ENCODE results near the gene CDSN. TPM values are rescaled to one million over a fixed set of nuclear protein-coding genes. Genes with fewer than 3 reads are reported as not detected.

CDSN gene, protein sequence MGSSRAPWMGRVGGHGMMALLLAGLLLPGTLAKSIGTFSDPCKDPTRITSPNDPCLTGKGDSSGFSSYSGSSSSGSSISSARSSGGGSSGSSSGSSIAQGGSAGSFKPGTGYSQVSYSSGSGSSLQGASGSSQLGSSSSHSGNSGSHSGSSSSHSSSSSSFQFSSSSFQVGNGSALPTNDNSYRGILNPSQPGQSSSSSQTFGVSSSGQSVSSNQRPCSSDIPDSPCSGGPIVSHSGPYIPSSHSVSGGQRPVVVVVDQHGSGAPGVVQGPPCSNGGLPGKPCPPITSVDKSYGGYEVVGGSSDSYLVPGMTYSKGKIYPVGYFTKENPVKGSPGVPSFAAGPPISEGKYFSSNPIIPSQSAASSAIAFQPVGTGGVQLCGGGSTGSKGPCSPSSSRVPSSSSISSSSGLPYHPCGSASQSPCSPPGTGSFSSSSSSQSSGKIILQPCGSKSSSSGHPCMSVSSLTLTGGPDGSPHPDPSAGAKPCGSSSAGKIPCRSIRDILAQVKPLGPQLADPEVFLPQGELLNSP
- 4.0 to 8.3 TPM (median 5.0 TPM) in 3 replicates for polyA plus RNA-seq
- 128 TPM for polyA plus RNA-seq (2011; ENCODE audit: low read depth)
- polyA plus RNA-seq (2011; cell fraction: cytosol; rRNA removed), result 3.6 and 7.7 TPM in 2 replicates
- polyA plus RNA-seq (2011; cell fraction: nucleus; rRNA removed), result 22.1 and 37.1 TPM in 2 replicates
- polyA plus RNA-seq (2012; ENCODE audit: low replicate concordance), result 10.7 and 646 TPM in 2 replicates
- 4.0 to 15.3 TPM (median 5.6 TPM) in 3 replicates for polyA minus RNA-seq
- polyA minus RNA-seq (2011; cell fraction: cytosol; rRNA and poly(A)+ RNA removed), result 7.5 TPM
- polyA minus RNA-seq (2011; cell fraction: nucleus; rRNA and poly(A)+ RNA removed), result 21.0 and 31.2 TPM in 2 replicates

GRCh38 chr6:31120151-31120915 lies at the start of gene CDSN:
TSS of gene CDSN (minus strand) at chr6:31120446. CDS start at chr6:31120419, 27 bp downstream.
- H2AFZ ChIP-seq (ENCODE audit: control insufficient read depth, low read length), result no peak within 1 kb of the TSS
- H3K4me2 ChIP-seq (ENCODE audit: control insufficient read depth, extremely low read depth, insufficient read depth, low read depth, low read length), result no peak within 1 kb of the TSS
- H3K27ac ChIP-seq (ENCODE audit: control insufficient read depth, insufficient read depth, low read length), result no peak within 1 kb of the TSS
- H3K36me3 ChIP-seq (ENCODE audit: control insufficient read depth in 2 of 2, extremely low read depth in 1 of 2, insufficient read depth in 2 of 2, low read length in 2 of 2), result peaks cover 10 to 12% of the 10 kb centered on the region in 2 experiments
- H4K20me1 ChIP-seq (ENCODE audit: control insufficient read depth, extremely low read depth, insufficient read depth, low read length), result no peaks in the 10 kb centered on the region
- no peaks in the 10 kb centered on the region for H3K9me1 ChIP-seq (ENCODE audit: control insufficient read depth, extremely low read depth, insufficient read depth, low read length)
- H3K27me3 ChIP-seq (ENCODE audit: control insufficient read depth, extremely low read depth, insufficient read depth, low read length), result no peaks in the 10 kb centered on the region
- H3K79me2 ChIP-seq (ENCODE audit: control insufficient read depth, insufficient read depth, low read length), result peaks cover 32% of the 10 kb centered on the region
- H3K4me1 ChIP-seq (ENCODE audit: control insufficient read depth, extremely low read depth, insufficient read depth, low read length), result peaks cover 42% of the 10 kb centered on the region
- dilution Hi-C loops (cut with MboI; ENCODE audit: extremely low pct_ligation_motif_present, low sequenced_read_pairs), result no loop called here
- TF ChIP-seq EZH2 (IDR thresholded peaks at IDR 0.05; ENCODE audit: low read length) (no peak), CTCF (optimal IDR thresholded peaks at IDR 0.05 in 1 of 3, IDR thresholded peaks at IDR 0.05 in 1 of 3, conservative IDR thresholded peaks at IDR 0.05 in 1 of 3; ENCODE audit: extremely low read depth in 1 of 3, insufficient read depth in 2 of 3, low read length in 3 of 3) (no peak)
- FAIRE-seq (no peak), DNase-seq (ENCODE audit: low read depth, low spot score) (no peak)
- H3K9ac ChIP-seq (ENCODE audit: control insufficient read depth, extremely low read depth, insufficient read depth, low read length), result no peak within 1 kb of the TSS
- H3K9me3 ChIP-seq (ENCODE audit: control insufficient read depth, low read depth, low read length), result no peaks in the 10 kb centered on the region
- no peak within 1 kb of the TSS for H3K4me3 ChIP-seq (ENCODE audit: control insufficient read depth in 2 of 3, extremely low read depth in 1 of 3, insufficient read depth in 2 of 3, low read depth in 1 of 3, low read length in 3 of 3)

DNA sequence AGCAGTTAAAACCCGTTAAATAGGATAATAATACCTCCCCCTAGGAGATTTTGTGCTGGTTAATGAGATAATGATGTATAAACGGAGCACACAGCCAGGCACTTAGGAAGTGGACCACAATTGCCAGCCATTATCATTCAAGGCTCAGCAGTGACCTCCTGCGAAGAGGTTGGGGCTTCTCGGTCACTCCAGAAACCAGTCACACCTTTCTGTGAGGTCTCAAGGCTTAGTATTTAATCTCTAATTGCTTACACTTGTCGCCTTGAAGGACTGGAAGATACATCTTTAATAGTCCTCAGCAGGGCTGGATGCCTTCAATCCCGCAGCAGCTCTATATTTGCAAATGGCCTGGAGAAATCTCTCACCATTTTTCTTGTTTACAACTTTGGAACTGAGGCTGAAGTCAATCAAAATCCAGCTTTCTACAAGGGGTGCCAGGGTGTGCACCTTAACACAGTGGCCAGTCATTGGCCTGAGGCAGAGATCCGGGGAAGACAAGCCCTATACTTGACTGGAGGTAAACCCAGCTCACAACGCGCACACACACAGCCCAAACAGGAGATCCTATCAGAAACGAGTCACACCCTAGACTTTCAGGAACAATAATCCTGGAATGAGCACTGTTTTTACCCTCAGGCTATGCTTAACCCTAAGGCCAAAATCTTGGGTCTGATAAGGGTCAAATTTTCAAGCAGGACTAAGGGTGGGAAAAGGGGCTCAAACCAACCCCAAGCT lies 49.0 kb upstream of the CDSN start:
- FAIRE-seq, result no peak
- dilution Hi-C loops (cut with MboI; ENCODE audit: extremely low pct_ligation_motif_present, low sequenced_read_pairs), result no loop called here
- no peak overlapping the region for H3K4me2 ChIP-seq (ENCODE audit: control insufficient read depth, extremely low read depth, insufficient read depth, low read depth, low read length)

More for the DNA sequence above, 49.0 kb upstream of the CDSN start:
- Histone ChIP-seq H3K79me2 (ENCODE audit: control insufficient read depth, insufficient read depth, low read length) (no peaks in the 10 kb centered on the region), H2AFZ (ENCODE audit: control insufficient read depth, low read length) (no peak overlapping the region), H3K9me3 (ENCODE audit: control insufficient read depth, low read depth, low read length) (no peaks in the 10 kb centered on the region), H3K27me3 (ENCODE audit: control insufficient read depth, extremely low read depth, insufficient read depth, low read length) (no peaks in the 10 kb centered on the region), H3K27ac (ENCODE audit: control insufficient read depth, insufficient read depth, low read length) (no peak overlapping the region), H4K20me1 (ENCODE audit: control insufficient read depth, extremely low read depth, insufficient read depth, low read length) (no peaks in the 10 kb centered on the region), H3K4me3 (ENCODE audit: control insufficient read depth in 2 of 3, extremely low read depth in 1 of 3, insufficient read depth in 2 of 3, low read depth in 1 of 3, low read length in 3 of 3) (no peak overlapping the region), H3K9me1 (ENCODE audit: control insufficient read depth, extremely low read depth, insufficient read depth, low read length) (no peaks in the 10 kb centered on the region), H3K36me3 (ENCODE audit: control insufficient read depth in 2 of 2, extremely low read depth in 1 of 2, insufficient read depth in 2 of 2, low read length in 2 of 2) (peaks cover 0 to 3% of the 10 kb centered on the region in 2 experiments), H3K4me1 (ENCODE audit: control insufficient read depth, extremely low read depth, insufficient read depth, low read length) (peaks cover 8% of the 10 kb centered on the region), H3K9ac (ENCODE audit: control insufficient read depth, extremely low read depth, insufficient read depth, low read length) (no peak overlapping the region)
- no peak for DNase-seq (ENCODE audit: low read depth, low spot score)
- no peak for TF ChIP-seq EZH2 (IDR thresholded peaks at IDR 0.05; ENCODE audit: low read length)
- TF ChIP-seq CTCF (optimal IDR thresholded peaks at IDR 0.05 in 1 of 3, IDR thresholded peaks at IDR 0.05 in 1 of 3, conservative IDR thresholded peaks at IDR 0.05 in 1 of 3; ENCODE audit: extremely low read depth in 1 of 3, insufficient read depth in 2 of 3, low read length in 3 of 3), result no peak
